Esophagus muscularis mucosa (tissue), 3 donors: ENCODE measurements around the gene COG3.

Source experiments
- POLR2A ChIP-seq: fragments of 450-650 bp; IDR thresholded peaks from one replicate; pipeline ENCODE4 v1.6.1; 2017; ENCODE audit warnings: antibody characterized with exemption, moderate library complexity, mild to moderate bottlenecking, low read depth
- POLR2AphosphoS5 ChIP-seq, 2 donors: sonication (generic); formaldehyde crosslinking; IDR thresholded peaks; one replicate each; pipeline ENCODE4 v1.6.1; 2017; ENCODE audit warnings: antibody characterized with exemption in 2 of 2
- TF ChIP-seq, protein P1 (sequence below), 3 experiments: fragments of 200-600 bp in 2 of 3; fragments of 450-650 bp in 1 of 3; sonication (generic) in 2 of 3; IDR thresholded peaks; one replicate each; pipeline ENCODE4 v1.5.1; 2017 to 2019; ENCODE audit warnings: antibody characterized with exemption in 3 of 3, mild to moderate bottlenecking in 2 of 3, moderate library complexity in 1 of 3

DNA sequence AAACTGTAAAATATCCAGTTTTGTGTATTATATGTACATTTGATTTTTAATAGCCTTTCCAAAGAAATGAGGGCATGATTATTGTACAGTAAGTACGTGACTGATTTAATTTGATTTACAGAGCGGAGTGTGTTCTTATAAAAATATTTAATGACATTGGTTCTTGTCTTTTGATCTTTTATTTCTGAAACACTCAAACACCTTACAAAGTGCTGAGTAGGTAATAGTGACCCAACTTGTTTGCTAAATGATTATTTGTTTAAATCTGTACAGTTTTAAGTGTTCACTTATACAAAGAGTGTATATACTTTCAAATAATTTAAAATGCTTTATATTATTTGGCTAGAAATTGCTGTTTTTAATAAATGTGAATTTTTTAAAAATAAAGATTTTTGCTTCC, 71.5 kb downstream of the COG3 start:
- TF ChIP-seq POLR2AphosphoS5 (IDR thresholded peaks at IDR 0.05) (no peak), POLR2A (no peak)
- TF ChIP-seq, protein P1, sequence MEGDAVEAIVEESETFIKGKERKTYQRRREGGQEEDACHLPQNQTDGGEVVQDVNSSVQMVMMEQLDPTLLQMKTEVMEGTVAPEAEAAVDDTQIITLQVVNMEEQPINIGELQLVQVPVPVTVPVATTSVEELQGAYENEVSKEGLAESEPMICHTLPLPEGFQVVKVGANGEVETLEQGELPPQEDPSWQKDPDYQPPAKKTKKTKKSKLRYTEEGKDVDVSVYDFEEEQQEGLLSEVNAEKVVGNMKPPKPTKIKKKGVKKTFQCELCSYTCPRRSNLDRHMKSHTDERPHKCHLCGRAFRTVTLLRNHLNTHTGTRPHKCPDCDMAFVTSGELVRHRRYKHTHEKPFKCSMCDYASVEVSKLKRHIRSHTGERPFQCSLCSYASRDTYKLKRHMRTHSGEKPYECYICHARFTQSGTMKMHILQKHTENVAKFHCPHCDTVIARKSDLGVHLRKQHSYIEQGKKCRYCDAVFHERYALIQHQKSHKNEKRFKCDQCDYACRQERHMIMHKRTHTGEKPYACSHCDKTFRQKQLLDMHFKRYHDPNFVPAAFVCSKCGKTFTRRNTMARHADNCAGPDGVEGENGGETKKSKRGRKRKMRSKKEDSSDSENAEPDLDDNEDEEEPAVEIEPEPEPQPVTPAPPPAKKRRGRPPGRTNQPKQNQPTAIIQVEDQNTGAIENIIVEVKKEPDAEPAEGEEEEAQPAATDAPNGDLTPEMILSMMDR (IDR thresholded peaks at IDR 0.05) = no peak
